SKM-1 treated with dmso at 0.1 percent for 144 hours (cell line): ENCODE data around the gene PRR19.
A peak's percentile ranks its signal among the peaks of the same experiment; 100 is the strongest.

ENCODE experiments used
- DNase-seq: peaks from one replicate; lab custom pipeline; 2025; ENCODE audit not compliant: unreplicated experiment; lab: John Stamatoyannopoulos, UW

PRR19 gene

GRCh38 chr19:42281827-42282762, 19.8 kb upstream of the PRR19 start:
- no peak for DNase-seq

- DNase-seq: no peak
These were observed 19.1 kb upstream of the PRR19 start for GRCh38 chr19:42282819-42283187.

- peak; percentile 69 for DNase-seq
These were observed 18.5 kb upstream of the PRR19 start for GRCh38 chr19:42283188-42284065.

- DNase-seq: peak; percentile 31
These were observed 17.8 kb upstream of the PRR19 start for GRCh38 chr19:42284066-42284501.

GRCh38 chr19:42284591-42285341, 17.2 kb upstream of the PRR19 start:
- no peak for DNase-seq

GRCh38 chr19:42285541-42285941, 16.4 kb upstream of the PRR19 start:
- DNase-seq: no peak

- no peak for DNase-seq
These were observed 16.0 kb upstream of the PRR19 start for GRCh38 chr19:42285988-42286348.

GRCh38 chr19:42286349-42287016, 15.4 kb upstream of the PRR19 start:
- no peak for DNase-seq

- no peak for DNase-seq
These were observed 14.7 kb upstream of the PRR19 start for GRCh38 chr19:42287017-42287826.

GRCh38 chr19:42287827-42288107, 14.2 kb upstream of the PRR19 start:
- no peak for DNase-seq

- no peak for DNase-seq
These were observed 13.5 kb upstream of the PRR19 start for GRCh38 chr19:42288387-42288786.

- no peak for DNase-seq
These were observed 12.9 kb upstream of the PRR19 start for GRCh38 chr19:42288881-42289555.

- DNase-seq: no peak
These were observed 12.3 kb upstream of the PRR19 start for GRCh38 chr19:42289556-42290041.

GRCh38 chr19:42290136-42290522, 11.8 kb upstream of the PRR19 start:
- DNase-seq: no peak

GRCh38 chr19:42290523-42291434, 11.2 kb upstream of the PRR19 start:
- no peak for DNase-seq

GRCh38 chr19:42291435-42291810, 10.5 kb upstream of the PRR19 start:
- no peak for DNase-seq

- DNase-seq: no peak
These were observed 9.6 kb upstream of the PRR19 start for GRCh38 chr19:42292042-42292960.
